K562 treated with DMSO at 1 percent for 12 hours (cell line): ENCODE data around the gene SRRM1. TPM values are rescaled to one million over a fixed set of nuclear protein-coding genes. Genes with fewer than 3 reads are reported as not detected.

Experiments
- total RNA-seq: library from RNA; unstranded; fragments of 300-600 nt; gene quantifications from 2 replicates; pipeline ENCODE4 v1.2.3, GENCODE V29; 2022; ENCODE audit not compliant: insufficient read depth

SRRM1 gene
- total RNA-seq, result 20.9 and 125 TPM in 2 replicates

GRCh38 chr1:24642481-24643362, at the start of gene SRRM1:
Gene SRRM1 (plus strand): TSS chr1:24643302. CDS start chr1:24643327, 25 bp downstream.

Other genes with a start within 250 kb of the SRRM1 start
- 4.6 and 10.0 TPM in 2 replicates for gene STPG1, start 229.5 kb upstream of the SRRM1 start, total RNA-seq
- gene NIPAL3, start 227.5 kb upstream of the SRRM1 start, total RNA-seq, result 10.2 and 31.5 TPM in 2 replicates
- gene RCAN3, start 140.5 kb upstream of the SRRM1 start, total RNA-seq, result 1.0 and 3.5 TPM in 2 replicates
- gene NCMAP, start 87.2 kb upstream of the SRRM1 start, total RNA-seq, result not detected in 2 replicates
- 24.2 and 91.2 TPM in 2 replicates for gene CLIC4, start 102.1 kb downstream of the SRRM1 start, total RNA-seq